ENCODE results near the gene MYH7B.

MYH7B gene

DNA sequence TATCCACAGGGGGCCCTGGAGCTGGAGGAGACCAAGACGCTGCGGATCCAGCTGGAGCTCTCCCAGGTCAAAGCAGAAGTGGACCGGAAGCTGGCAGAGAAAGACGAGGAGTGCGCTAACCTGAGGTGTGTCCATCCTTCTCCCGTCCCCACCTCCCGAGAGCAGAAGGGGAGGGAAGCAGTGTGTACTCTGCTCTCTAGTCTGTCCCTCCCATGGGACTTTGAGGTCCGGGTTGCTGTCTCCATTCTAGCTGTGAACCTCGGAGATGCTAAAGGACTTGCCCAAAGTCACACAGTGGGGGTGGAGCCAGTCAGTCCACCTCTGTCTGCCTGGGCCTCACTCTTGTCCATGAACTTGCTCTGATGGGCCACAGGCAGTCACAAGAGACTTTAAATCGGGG is 44.1 kb downstream of the MYH7B start:
- H3K4me3 ChIP-seq (ENCODE audit: low read depth, low read length) = no peak overlapping the region
- TF ChIP-seq, protein P1, sequence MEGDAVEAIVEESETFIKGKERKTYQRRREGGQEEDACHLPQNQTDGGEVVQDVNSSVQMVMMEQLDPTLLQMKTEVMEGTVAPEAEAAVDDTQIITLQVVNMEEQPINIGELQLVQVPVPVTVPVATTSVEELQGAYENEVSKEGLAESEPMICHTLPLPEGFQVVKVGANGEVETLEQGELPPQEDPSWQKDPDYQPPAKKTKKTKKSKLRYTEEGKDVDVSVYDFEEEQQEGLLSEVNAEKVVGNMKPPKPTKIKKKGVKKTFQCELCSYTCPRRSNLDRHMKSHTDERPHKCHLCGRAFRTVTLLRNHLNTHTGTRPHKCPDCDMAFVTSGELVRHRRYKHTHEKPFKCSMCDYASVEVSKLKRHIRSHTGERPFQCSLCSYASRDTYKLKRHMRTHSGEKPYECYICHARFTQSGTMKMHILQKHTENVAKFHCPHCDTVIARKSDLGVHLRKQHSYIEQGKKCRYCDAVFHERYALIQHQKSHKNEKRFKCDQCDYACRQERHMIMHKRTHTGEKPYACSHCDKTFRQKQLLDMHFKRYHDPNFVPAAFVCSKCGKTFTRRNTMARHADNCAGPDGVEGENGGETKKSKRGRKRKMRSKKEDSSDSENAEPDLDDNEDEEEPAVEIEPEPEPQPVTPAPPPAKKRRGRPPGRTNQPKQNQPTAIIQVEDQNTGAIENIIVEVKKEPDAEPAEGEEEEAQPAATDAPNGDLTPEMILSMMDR (IDR thresholded peaks at IDR 0.05; ENCODE audit: insufficient read depth, low read depth, low read length, missing control alignments) = no peak
- DNase-seq (ENCODE audit: low read depth) = no peak

DNA sequence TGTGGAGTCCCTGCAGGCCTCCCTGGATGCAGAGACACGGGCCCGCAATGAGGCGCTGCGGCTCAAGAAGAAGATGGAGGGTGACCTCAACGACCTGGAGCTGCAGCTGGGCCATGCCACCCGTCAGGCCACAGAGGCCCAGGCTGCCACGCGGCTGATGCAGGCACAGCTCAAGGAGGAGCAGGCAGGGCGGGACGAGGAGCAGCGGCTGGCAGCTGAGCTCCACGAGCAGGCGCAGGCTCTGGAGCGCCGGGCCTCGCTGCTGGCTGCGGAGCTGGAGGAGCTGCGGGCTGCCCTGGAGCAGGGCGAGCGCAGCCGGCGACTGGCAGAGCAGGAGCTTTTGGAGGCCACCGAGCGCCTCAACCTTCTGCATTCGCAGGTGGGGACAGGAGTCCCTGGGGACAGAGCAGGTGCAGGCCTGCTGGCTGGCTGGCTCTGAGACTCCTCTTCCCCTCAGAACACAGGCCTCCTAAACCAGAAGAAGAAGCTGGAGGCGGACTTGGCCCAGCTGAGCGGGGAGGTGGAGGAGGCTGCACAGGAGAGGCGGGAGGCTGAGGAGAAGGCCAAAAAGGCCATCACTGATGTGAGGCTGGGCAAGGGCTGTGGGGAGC is 44.7 kb downstream of the MYH7B start:
- no peak overlapping the region for H3K4me3 ChIP-seq (ENCODE audit: low read depth, low read length)
- TF ChIP-seq, protein P1 (IDR thresholded peaks at IDR 0.05; ENCODE audit: insufficient read depth, low read depth, low read length, missing control alignments) = no peak
- DNase-seq (ENCODE audit: low read depth) = no peak

DNA sequence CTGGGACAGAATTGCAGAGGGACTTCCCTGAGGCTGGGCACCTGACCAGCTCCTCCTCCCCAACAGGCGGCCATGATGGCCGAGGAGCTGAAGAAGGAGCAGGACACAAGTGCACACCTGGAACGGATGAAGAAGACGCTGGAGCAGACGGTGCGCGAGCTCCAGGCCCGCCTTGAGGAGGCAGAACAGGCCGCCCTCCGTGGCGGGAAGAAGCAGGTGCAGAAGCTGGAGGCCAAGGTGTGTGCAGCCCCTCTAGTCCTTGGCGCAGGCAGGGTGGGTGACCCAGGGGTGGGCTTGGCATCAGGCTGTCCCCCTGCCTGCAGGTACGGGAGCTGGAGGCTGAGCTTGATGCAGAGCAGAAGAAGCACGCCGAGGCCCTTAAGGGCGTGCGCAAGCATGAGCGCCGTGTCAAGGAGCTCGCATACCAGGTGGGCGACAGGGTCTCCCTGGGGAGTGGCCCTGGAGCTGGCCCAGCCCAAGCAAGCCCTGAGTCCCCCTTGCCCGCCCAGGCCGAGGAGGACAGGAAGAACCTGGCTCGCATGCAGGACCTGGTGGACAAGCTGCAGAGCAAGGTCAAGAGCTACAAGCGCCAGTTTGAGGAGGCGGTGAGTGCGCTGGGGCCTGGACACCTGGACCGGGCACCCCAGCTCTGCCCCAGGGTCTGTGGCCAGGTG is 45.4 kb downstream of the MYH7B start:
- TF ChIP-seq, protein P1 (IDR thresholded peaks at IDR 0.05; ENCODE audit: insufficient read depth, low read depth, low read length, missing control alignments) = no peak
- no peak overlapping the region for H3K4me3 ChIP-seq (ENCODE audit: low read depth, low read length)
- DNase-seq (ENCODE audit: low read depth) = no peak

DNA sequence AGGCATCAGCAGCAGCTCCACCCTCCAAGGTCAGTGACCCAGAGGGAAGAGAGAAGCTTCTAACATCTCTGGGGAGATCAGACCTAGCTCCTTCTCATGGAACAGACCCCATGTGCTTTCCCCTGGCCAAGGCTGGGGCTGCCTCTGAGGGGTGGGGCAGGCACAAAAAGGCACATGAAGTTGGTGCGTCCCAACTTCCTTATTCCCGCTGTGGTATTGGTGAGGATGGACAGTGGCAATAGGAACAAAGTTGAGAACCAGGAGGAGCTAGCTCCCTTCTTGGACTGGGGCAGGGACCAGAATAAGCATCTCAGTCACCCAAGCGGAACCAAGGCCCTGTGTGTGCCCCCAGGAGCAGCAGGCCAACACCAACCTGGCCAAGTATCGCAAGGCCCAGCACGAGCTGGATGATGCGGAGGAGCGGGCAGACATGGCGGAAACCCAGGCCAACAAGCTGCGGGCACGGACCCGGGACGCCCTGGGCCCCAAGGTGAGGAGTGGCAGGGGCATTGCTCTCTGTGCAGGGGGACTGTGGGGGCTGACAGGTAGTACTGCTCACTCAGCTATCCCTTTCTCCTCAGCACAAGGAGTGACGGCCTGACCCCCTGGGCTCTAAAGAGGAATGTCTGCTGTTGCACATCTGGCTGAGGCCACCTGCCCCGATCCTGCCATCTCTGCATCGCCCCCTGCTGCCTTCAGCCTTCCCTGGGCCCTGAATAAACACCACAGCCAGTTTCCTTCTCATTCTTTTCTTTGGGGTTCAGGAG is 46.1 kb downstream of the MYH7B start:
- no peak for DNase-seq (ENCODE audit: low read depth)
- TF ChIP-seq, protein P1 (IDR thresholded peaks at IDR 0.05; ENCODE audit: insufficient read depth, low read depth, low read length, missing control alignments) = peak; percentile 10
- H3K4me3 ChIP-seq (ENCODE audit: low read depth, low read length) = no peak overlapping the region

DNA sequence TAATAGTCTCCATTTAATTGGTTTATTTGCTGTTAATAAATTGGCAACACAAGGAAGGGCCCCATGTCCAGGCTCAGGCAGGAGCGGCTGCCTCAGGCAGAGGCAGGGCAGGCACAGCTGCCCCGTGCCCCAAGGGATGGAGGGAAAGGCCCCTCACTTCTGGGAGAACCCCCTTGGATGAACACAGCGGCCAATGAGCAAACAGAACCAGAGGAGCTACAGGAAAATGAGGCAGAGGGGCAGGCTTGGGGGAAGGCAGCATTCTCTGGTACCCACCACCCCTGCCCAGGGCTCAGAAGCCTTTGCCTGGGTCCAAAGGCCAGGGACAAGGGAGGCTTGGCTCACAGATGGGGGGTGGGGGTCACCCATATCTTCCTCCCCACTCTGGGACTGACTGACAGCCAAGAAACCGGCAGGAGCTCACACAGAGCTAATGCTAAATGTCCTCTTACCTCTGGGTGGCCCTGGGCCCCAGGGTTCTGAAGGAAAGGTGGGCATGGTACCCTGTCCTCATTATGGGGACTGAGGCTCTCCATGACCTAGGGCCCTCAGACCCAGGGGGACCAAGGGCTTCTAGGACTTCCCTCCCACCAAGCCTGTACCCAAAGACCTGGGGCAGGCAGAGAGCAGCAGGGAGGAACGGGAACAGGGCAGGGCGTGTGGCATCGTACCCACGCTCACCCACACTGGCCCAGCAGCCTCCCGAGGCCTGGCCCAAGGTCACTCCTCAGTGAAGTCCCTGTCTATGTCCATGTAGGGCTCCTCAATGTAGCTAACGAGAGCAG is 47.0 kb downstream of the MYH7B start:
- no peak overlapping the region for H3K4me3 ChIP-seq (ENCODE audit: low read depth, low read length)
- TF ChIP-seq, protein P1 (IDR thresholded peaks at IDR 0.05; ENCODE audit: insufficient read depth, low read depth, low read length, missing control alignments) = no peak
- DNase-seq (ENCODE audit: low read depth) = no peak

DNA sequence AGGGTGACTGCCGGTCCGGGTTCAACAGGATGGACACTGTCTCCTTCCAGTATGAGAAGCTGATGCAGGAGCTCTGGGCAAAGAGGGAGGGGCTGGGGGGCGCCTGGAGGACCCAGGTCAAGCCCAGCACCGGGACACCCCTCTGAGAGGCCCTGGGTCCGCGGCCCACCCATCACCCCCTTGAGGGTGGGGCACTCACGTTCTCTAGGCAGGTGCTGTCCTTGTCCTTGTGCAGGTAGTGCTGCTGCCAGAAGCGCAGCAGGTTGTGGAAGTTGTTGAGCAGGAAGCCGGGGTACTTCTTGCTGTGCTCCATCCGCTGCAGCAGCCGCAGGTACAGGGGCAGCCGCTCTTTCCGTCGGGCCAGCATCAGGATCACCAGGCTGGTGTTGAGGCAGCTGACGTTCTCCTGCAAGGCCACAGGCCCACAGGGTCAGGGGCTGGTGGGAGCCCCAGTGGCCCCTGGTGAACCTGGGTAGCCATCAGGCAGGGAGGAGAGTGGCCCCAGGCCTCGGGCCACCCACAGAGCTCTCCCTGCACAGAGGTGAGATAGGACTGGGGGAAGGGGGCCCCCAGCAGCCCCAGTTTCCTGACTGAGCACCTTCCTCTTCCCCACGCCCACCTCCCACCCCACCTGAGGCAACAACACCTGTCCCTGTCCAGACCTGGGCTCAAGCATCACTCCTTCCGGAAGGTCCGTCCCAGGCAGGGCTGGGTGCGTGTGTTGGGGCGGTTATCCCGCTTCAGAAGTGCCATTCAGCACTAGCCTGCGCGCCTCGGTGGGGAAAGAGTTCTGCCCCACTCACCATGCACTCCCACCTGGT is 47.8 kb downstream of the MYH7B start:
- DNase-seq (ENCODE audit: low read depth) = no peak
- TF ChIP-seq, protein P1 (IDR thresholded peaks at IDR 0.05; ENCODE audit: insufficient read depth, low read depth, low read length, missing control alignments) = no peak
- H3K4me3 ChIP-seq (ENCODE audit: low read depth, low read length) = no peak overlapping the region

Data from GM12865 (cell line).